Amygdala (tissue), 56 donors: ENCODE measurements around the gene TTC23.
A peak's percentile ranks its signal among the peaks of the same experiment; 100 is the strongest.
"Not testable (repeated sequence)": the region's sequence is repeated elsewhere in the genome, so short reads cannot be mapped to it uniquely, and the experiment has no call there.

Source experiments
- DNase-seq, 56 donors: peaks; one replicate each; lab custom pipeline; 2025; lab: John Stamatoyannopoulos, UW

The TTC23 gene

DNA sequence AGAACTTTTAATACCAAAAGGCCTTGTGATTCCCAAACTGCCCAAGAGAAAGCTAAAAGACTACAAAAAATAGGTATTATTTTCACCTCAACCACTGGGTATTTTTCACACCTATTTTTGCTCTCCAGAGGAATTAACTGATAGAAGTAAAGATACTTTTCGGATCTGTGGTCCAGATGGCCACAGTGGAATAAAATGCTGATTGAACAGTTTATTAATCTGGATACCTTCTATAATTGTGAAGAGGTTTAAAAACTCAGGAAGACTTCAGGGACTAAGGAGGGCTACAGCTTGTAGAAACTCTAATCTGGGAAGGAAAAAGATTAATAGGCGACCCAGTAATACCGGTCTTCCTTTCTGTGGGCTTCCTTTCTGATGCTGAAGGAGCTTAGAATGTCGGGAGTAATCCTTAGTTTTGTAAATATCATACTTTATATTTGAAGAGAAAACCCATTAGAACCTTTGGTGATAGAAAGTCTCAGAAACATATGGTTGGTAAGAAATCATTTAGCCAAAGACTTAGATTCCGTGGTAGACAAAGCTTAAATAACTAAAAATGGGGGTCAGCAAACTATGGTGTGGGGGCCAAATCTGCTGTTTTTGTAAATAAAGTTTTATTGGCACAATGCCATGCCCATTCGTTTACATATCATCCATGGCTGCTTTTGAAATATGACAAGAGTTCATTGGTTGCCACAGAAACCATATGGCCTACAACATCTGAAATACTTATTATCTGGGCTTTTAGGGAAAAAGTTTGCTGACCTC is 47.8 kb downstream of the TTC23 start:
- DNase-seq, result no peak

DNA sequence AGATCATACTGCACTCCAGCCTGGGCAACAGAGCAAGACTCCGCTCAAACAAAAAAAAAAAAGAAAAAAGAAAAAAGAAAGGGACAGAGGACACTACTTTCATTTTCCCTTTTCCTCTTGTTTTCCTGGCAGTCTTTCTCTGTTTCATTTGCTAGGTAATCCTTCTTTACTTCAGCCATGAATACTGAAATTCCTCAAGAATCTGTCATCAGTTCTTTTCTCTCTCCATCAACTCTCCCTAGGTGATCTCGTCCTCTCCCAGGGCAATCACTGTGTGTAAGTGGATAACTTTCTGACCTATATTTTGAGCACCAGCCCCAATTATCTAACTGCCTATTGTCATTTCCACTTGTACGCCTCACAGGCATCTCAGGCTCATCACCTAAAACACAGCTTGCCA is 51.5 kb downstream of the TTC23 start:
- DNase-seq, result no peak

DNA sequence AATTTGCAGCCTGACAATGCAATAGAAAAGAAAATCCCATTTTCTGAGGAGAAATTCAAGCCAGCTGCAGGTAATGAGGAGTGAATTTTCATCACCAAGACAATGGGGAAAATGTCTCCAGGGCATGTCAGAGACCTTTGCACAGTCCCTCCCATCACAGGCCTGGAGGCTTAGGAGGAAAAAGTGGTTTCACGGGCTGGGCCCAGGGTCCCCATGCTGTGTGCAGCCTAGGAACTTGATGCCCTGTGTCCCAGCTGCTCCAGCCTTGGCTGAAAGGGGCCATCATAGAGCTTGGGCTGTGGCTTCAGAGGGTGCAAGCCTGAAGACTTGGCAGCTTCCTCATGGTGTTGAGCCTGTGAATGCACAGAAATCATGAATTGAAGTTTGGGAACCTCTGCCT is 57.2 kb downstream of the TTC23 start:
- not testable (repeated sequence) for DNase-seq

DNA sequence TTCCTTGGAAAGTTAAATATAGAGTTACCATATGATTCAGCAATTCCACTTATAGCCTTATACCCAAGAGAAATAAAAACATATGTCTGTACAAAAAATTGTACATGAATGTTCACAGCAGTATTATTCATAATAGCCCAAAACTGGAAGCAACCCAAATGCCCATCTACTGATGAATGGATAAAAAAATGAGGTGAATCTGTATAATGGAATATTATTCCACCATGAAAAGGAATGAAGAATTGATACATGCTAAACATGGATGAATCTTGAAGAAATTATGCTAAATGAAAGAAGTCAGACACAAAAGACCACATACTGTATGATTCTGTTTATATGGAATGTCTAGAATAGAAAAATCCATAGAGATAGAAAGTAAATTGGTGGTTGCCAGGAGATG is 61.4 kb downstream of the TTC23 start:
- DNase-seq, result no peak

DNA sequence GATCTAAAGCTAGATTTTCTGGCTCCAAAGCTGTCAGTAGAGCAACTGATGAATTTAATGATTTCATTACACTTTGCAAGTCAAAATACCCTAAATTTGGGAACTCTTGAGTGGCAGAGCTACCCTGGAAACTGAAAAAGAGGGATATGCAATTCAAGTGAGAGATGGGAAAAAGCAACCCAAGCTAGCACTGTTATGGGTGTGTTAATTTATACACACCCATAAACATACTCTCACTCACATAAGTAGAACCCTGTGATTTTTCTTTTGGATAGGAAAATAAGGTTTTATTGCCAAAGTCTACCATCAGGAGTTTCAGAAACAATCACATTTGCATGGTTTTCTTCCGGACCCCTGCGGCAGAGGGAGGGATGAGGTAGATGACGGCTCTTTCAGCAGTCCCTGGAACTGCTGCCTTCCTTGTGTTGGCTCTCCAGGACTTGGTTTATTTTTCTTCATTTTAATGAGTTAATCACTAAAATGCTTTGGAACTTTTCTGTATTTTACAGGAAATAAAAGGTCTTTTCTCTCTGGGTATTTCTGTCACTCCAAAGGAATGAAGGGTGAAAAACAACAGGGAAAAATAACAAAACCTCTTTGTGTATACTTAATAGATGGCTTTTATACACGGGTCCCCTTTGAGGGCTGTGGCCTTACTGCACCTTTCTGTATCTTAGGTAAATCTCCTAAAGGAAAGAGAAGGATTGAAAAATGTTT is 63.8 kb downstream of the TTC23 start:
- DNase-seq, result no peak

DNA sequence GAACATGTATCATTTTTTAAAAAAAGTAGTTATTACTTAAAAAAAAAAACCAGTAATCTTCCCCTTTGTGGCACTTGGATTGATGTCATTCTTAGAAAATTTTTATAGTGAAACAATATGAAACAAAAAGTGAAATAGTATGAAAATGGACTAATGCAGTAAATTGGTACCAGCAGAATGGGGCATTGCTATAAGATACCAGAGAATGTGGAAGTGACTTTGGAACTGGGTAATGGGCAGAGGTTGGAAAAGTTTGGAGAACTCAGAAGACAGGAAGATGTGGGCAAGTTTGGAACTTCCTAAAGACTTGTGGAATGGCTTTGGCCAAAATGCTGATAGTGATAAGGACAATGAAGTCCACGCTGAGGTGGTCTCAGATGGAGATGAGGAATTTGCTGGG is 66.6 kb downstream of the TTC23 start:
- no peak for DNase-seq

DNA sequence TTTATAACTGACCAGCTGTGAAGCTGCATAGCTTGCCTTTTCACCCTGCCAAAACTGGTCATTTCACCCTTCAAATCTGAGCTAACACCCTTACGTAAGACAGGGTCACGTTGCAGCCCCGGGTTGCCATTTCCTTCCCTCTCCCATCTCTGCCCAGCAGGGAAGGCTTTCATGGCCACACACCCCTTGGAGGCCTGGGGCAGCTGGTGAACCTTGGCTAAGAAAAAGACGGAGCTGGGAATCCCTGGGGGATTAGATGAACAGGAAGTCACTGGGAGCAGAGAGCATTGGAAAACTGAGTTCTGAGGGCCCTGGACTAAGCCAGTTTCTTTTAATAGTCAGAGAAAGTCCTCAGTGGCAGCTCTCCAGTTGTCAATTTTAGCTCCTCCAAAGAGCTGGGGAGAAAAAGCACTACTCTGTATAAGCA is 67.8 kb downstream of the TTC23 start:
- no peak for DNase-seq

DNA sequence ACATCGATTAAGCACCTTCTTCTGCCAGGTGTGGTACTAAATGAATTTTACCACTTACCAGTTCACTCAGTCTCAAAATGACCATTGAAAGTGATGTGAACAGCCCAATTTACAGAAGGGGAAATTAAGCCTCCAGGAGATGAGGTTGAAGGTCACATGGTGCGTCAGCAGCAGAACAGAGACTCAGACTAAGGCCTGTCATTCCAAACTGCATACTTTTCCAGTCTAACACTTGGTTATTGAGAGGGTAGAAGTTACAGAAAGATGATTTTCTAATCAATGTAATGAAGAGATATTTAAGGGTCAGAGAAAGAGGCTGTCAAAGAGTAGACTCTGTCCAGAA is 68.4 kb downstream of the TTC23 start:
- DNase-seq, result no peak

DNA sequence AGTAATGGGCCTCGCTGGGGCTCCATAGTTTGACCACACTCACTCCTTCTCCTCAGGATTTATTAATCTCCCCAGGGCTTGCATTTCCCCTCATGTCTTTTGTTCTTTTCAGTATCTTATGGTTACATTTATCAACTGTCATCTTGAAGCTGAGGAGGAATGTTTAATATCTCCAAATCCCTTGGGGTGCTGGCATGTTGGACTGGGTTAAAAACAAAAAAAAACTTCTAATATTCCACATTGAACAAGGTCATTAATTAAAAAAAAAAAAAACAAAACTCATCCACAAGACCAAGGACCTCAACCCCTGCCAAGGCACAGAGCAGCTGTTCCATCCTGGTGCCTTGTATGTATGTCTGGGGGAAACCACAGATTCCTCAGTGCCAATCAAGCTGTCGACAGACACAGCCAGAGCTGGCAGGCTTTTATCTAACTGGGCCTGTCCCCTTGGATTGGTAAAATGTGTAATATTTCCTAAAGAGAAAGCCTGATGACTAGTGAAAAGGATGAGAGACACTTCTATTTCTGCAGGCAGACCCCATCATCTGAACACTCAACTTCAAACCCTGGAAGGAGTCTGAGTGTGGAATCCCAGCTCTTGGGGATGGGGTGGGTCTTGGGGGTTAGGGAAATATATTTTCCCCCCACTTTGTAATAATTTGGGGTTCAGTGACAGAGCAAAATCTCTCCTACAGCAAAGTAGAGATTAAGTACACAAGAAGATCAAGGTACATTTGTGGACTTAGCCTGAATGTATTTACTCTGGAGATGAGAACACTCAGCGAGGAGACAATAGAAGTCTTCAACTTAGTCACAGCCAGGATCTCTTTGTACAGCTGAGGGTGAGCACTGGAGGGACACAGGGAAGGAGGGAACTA is 69.1 kb downstream of the TTC23 start:
- no peak for DNase-seq

DNA sequence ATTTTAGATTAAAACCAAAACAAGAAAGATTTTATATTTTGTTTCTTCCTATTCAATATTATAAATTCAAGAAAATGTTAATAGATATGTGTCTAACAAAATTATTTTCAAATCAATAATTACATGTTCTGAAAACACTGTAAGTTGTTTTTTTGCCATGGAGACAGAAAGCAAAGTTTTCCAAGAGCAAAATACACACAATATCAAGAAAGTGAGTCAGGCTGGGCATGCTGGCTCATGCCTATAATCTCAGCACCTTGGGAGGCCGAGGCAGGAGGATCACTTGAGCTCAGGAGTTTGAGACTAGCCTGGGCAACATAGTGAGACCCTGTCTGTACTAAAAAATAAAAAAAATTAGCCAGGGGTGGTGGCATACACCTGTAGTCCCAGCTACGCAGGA is 71.7 kb downstream of the TTC23 start:
- no peak for DNase-seq

DNA sequence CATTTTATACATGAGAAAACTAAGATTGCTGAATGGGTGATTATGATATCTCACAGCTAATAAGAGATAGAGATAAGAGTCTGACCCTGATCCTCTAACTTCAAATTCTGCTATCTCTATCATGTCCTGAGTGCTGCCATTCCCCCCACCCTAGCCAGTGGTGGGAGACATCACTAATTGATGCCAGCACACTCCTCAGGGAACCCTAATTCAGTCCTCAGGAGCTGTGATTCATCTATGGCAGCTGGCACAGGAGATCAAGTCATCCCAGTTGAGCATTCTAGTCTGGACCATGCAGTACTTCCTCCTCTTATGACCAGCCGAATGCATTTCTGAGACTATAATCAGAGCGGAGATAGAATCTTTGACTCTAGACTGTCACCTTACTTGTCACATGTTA is 72.6 kb downstream of the TTC23 start:
- no peak for DNase-seq

DNA sequence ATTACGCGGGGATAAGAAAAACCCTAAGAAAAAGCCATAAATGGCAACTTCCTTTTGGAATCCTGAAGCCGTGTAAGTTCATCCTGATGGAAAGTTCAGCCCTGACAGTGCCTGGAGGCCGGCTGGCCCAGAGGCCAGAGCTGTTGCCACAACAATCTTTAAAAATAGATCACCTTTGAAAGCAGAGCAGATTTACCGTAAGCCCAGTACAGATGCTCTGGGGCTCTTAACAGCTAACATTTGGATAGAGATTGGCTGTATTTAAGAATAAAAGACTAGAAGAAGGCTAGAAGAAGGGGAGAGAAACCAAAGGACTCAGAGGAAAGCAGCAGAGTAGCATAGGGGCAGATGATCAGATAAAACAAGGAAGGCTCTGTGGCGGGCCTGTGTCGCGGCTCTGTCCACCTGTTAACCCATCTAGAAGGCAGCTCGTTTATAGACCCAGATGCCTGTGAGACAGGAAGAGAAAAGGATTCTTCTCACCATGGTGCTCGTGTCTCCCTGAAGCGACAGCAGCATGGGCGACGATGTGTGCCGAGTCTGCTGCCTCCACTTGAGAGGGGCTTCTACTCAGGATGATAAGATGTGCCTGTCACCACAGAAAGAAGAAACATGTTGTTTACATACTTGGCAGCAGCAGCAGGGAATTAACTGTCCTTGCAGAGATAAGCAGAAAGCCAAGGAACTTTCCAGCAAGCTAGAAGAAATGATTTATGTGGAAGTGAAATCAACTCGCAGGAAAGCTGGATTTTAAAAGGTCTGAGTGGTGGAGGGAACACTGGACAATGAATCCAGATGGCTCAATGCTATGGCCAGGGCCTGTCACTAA is 74.6 kb downstream of the TTC23 start:
- DNase-seq, result no peak

DNA sequence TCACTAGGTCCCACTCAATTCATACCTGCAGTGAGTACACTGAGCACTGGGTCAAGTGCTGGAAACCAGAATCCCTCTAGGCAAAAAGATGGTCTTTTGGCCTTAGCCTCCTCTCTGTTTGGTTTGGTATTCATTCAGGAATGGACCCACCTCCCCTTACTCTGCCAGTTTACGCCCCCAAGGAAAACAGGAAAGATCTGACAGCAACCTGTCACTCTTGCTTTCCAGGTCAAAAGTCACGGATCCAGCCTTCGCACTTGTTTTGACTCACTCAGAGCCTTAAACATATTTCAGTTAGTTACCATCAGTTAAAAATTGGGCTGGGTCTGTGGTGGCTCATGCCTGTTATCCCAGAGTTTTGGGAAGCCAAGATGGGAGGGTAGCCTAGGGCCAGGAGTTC is 76.4 kb downstream of the TTC23 start:
- no peak for DNase-seq

DNA sequence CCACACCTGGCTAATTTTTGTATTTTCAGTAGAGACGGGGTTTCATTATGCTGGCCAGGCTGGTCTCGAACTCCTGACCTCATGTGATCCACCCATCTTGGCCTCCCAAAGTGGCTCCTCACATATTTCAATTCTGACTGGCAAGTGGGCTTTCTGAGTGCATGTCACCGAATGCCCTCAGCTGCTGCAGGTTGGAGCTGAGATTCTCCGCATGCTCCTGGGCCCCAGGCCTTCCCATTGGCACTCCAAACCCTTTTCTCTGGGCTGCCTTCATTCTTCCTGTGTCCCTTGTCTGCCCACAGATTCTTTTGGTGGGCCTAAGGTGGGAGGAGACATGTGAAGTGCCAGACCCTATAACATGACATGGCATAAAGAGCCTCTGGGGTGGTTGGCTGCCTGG is 77.2 kb downstream of the TTC23 start:
- no peak for DNase-seq

DNA sequence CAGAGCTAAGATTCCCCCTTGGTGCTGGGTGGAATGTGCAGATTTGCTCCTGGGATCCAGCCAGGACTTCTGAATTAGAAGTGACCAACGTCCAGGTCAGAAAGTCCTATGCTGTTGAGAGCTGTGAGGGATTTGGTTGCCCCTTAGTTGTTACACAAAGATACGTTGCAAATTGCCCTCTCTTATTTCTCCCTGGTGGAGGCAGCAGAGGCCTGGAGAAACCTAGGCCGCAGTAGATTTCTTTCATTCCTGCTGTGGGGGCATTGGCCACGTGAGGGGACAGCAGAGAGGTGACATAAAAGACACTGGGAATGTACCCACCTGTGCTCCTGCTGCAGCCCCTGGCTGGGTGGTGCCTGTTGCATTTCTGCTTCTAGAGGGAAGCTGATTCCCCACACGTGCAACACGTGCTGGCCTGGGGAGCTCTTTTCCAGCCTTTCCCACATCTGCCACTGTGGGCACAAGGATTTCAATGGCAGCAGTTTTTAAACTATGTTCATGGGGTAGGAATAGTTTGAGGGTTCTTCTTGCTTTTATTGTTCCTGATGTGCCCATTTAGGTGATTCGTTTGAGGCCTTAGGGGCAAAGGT is 78.8 kb downstream of the TTC23 start:
- DNase-seq, result no peak

DNA sequence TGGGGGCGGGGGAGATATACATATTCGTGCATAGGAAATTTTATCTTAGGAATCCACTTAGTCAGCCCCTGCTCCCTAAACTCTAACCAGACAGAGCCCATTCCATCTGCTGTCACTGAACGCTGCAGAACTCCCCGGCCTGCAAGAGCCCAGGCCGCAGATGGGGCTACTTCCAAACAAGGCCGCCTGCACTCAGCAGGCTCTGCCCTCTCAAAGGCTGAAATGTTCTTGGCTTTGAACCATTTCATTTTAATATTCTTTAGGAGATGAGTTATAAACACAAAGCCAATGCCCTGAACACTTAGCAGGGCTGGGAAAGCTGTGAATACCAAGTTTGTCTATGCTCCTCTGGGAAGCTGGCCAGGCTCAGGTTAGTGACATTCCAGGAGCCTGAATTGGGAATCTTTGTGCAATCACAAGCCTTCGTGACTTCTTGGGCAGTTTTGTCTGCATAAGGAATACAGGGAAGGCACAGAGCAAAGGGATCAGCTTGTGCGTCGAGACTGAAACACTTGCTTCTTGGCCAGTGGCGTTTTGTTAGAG is 79.5 kb downstream of the TTC23 start:
- DNase-seq, result peak in 2 of 56 donors; percentile 21 to 28

DNA sequence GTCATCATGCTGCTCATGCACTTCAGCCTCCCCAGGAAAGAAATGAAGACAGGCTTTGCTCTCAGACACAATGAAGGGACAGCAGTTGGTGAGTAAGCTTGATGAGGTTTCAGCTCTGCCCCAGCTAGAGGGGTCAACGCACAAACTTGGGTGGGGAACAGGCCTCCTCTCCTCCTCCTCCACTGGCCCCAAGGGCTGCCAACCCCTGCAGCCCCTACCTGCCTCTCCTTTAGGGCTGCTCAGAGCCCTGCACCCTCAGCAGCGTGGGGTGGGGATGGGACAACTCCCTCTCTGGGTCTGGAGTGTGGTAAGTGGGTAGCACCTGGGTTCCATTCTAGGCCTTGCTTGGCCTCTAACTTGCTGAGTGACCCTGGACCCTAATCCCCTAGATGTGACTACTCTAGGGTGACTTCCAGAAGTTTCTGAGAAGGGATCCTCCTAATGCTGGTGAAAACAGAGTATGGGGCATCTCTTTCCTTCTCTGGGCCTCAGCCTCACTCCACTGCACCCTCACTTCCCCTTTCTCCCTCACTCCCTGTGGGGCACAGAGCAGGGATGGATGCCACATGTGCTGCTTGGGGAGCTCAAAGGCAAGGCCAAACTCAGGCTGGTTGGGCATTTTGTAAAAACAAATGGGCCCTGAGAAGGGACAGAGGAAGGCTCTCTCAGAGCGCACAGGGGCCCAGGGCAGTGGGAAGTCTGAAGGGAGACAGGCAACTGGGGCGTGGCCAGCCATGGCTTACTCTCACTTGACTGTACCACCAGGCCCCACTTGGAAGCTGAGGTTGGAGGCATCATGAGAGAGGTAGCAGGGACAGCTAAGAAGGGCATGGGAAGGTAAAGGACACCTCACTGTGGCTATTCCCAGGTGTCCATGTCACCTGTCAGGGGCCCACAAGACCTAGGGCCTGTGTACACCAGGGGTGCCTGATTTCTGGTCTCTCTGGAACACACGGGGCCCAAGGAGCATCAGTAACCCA is 80.5 kb downstream of the TTC23 start:
- DNase-seq, result no peak

DNA sequence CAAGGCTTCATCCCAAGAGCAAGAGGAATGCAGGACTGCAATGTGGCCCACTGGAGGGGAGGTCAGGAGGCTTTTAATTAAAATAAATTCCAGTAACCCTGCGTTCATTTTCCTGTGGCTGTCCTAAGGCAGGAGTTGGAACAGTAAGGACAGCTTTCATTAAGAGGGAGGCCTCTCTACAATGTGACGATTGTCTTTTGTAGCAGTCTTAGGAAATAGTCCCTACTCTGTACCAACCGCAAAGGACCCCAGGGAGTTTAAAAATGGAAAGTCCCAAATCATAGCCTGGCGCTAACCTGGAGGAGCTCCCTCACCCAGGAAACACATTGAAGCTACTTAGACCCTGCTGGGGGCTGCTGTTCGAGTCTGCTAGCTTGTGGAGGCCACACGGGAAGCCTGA is 81.7 kb downstream of the TTC23 start:
- DNase-seq, result no peak

DNA sequence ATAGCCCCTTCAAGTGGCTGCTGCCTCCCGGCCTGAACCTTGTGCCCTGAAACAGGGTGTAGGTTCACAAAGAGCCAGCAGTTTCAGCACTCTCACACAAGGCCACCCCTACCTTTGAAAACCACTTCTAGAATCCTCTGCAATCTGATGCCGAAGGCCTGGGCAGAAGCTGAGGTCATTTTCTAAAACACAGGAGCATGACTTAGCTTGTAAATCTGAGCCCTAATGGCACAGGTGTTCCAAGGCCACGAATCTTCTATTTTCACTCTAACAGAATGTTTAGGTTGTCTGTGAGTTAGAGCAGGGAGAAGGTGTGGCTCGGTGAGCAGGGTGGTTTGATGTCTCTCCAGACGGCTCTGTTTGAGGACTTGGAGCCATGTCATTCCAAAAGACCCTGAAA is 82.2 kb downstream of the TTC23 start:
- no peak for DNase-seq
